Measurements from ENCODE around the gene C6orf15. TPM values are rescaled to one million over a fixed set of nuclear protein-coding genes. Genes with fewer than 3 reads are reported as not detected.

Gene C6orf15
- total RNA-seq, 1 donor from 2014 or later = not detected

- intact Hi-C loops (cut with DNase I) = no loop called here
- no peak for DNase-seq (ENCODE audit: low spot score)
These were observed 1.6 kb upstream of the C6orf15 start for GRCh38 chr6:31113861-31114540.

DNA sequence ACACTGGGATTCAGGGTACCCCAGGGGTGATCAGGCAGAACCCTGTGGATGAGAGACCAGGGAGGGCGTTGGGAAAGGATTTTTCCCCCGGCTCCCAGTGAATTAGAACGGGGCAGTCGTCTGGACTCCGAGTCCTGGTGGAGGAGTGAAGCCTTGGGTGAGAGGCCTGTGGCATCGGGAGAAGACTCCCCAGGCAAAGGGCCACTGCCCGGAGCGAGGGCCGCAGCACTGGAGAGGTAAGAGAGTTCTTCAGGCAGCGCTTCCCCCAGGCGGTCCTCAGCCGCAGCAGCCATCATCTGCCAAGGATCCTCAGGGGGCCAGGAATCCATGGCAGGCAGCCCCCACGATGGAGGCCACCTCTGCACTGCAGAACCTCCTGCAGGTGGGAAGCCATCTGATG, 663 bp downstream of the C6orf15 start:
- no peak for DNase-seq (ENCODE audit: low spot score)
- intact Hi-C loops (cut with DNase I) = no loop called here

DNA sequence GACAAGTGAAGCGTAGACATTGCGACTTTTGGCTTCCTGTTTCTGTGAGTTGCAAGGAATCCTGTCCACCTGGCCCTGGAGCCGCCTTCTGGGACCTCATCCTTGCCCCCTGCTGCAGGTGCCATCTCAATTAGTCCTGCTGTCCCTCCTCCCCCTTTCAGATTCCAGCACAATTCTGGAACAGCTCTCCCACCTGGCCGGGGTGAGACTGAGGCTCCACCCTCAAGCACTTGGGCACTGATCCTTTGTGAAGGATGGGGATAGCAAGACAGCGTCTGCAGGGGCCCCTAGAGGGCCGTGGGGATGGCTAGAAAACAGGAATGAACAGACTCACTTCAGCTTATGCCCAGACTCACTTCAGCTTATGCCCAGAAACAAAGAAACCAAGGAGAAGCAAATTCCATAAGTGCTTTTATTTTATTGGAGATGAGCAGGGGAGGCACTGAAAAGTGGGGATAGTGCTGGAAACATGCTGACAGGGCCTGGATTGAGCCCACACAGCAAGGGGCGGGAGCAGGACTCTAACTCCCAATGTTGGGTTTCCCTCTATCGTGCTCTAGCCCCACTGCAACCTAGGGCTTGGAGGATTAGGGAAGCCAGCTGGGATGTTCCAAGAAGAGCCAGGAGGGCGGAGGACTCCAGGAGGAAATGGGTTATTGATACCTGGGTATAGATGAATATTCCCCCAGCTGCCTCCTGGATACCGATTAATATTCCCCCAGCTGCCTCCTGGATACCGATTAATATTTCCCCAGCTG, 1.4 kb downstream of the C6orf15 start:
- intact Hi-C loops (cut with DNase I) = no loop called here
- DNase-seq (ENCODE audit: low spot score) = no peak

DNA sequence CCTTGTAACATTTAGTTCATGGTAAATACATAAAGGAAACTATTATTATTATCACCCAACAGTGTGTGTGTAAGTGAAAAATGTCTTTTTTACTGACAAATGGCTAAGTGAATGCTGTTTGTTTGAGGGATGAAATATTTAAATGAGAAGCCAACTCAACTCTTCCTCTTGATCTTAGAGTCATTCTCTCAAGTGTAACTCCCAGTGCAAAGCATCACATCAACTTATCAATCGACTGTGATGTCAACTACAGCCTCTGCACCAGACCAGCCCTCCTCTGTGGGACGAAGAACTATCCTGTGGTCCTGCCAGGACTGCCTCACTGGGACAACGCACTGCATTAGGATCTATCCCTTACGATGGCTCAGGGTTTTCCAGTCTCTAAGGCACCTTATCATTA, 5.3 kb downstream of the C6orf15 start:
- intact Hi-C loops (cut with DNase I) = no loop called here
- DNase-seq (ENCODE audit: low spot score) = no peak

DNA sequence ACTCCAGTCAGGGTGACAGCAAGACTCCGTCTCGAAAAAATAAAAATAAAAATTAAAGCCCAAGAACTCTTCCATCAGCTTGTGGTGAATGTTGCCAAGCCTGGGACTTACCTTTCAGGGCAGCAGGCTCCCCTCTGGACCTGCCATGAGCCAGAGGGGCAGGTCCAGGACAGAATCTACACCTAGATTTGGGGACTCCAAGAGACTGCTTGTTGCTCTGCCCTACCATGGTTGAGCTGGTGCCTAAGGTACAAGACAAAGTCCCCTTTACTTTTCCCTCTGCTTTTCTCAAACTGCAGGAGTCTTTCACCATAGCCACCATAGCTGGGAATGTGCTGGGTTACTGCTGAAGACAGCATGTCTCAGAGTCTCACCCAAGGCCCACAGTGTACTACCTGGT, 9.2 kb downstream of the C6orf15 start:
- no peak for DNase-seq (ENCODE audit: low spot score)
- intact Hi-C loops (cut with DNase I) = no loop called here

- intact Hi-C loops (cut with DNase I) = no loop called here
- DNase-seq (ENCODE audit: low spot score) = no peak
These were observed 13.9 kb downstream of the C6orf15 start for GRCh38 chr6:31098449-31098938.

GRCh38 chr6:31096656-31097055, 15.7 kb downstream of the C6orf15 start:
- intact Hi-C loops (cut with DNase I) = no loop called here
- no peak for DNase-seq (ENCODE audit: low spot score)

DNA sequence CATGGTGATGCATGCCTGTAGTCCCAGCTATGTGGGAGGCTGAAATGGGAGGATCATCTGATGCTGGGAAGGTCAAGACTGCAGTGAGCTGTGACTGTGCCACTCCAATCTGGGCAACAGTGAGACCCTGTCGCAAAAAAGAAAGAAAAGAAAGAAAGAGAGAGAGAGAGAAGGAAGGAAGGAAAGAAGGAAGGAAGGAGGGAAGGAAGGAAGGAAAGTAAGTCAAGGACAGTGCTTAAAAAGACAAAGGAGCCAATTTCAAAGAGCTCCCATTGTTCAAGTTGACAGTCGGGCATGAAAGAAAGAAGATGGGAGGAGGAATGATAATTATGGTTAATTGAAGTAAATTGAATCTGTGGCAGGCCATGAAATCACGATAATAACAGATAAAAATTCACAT, 16.2 kb downstream of the C6orf15 start:
- intact Hi-C loops (cut with DNase I) = no loop called here
- DNase-seq (ENCODE audit: low spot score) = no peak

DNA sequence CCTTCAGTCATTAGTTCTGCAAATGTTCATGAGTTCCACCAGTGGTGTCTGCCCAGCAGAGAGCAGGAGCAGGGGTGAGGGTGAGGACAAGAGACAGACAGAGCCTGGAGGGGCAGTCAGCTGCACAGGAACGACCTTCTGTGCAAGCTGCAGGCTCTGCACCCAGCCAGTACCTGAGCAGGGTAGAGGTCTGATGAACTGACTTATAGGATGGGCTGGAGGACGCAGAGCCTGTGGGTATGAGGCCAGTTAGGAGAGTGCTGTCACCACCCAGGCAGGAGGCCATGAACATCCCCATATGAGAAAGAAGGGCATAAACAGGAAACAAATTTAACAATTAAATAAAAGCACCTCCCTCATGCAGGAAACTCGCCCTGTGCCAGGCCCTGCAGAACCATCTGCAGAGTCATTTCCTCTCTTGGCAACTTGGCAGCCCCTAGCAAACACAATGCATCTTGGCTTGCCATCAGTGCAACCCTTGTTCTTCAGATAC, 17.9 kb downstream of the C6orf15 start:
- no peak for DNase-seq (ENCODE audit: low spot score)
- intact Hi-C loops (cut with DNase I) = loop anchor here (5.0 kb wide), 1 partner anchor 33 kb away; no protein-coding TSS in a partner anchor

DNA sequence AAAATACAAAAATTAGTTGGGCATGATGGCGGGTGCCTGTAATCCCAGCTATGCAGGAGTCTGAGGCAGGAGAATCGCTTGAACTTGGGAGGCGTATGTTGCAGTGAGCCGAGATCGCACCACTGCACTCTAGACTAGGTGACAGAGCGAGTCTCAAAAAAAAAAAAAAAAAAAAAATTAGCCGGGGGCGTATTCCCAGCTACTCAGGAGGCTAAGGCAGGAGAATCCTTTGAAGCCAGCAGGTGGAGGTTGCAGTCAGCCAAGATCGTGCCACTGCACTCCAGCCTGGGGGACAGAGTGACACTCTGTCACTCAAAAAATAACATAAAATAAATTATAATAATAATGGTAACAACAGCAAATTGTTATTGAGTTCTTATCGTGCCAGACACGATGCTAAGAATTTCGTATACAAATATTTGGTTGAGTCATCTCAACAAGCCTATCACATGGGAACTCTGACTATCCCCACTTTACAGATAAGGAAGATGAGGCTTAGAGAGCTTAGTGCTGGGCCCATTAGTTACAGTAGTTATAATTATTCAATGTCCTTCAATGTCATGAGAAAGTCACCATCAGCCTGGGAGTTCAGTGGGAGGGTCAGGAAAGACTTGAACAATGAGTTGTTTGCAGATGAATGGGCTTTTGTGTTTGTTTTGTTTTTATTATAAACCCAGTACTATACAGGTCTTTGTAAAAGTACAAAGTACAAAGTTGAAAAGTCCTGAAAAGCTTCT, 19.4 kb downstream of the C6orf15 start:
- intact Hi-C loops (cut with DNase I) = loop anchor here (5.0 kb wide), 1 partner anchor 34 kb away; no protein-coding TSS in a partner anchor
- no peak for DNase-seq (ENCODE audit: low spot score)

DNA sequence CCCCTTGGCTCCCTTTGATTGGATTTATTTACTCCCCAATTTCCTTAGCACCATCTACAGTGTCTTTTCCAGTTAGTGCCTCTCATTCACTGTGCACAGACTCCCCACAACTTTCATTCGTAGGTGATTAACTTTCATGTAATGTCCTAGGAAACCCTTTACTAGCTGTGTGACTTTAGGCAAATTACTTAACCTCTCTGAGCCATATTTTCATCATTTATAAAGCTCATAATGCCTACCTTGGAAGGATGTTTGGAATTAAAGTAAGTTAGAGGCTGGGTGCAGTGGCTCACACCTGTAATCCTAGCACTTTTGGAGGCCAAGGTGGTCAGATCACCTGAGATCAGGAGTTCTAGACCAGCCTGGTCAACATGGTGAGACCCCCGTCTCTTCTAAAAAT, 20.1 kb downstream of the C6orf15 start:
- DNase-seq (ENCODE audit: low spot score) = no peak
- intact Hi-C loops (cut with DNase I) = loop anchor here (5.0 kb wide), 1 partner anchor 35 kb away; no protein-coding TSS in a partner anchor

- intact Hi-C loops (cut with DNase I) = loop anchor here (5.0 kb wide), 1 partner anchor 36 kb away; no protein-coding TSS in a partner anchor
- no peak for DNase-seq (ENCODE audit: low spot score)
These were observed 20.7 kb downstream of the C6orf15 start for GRCh38 chr6:31091680-31092079.

DNA sequence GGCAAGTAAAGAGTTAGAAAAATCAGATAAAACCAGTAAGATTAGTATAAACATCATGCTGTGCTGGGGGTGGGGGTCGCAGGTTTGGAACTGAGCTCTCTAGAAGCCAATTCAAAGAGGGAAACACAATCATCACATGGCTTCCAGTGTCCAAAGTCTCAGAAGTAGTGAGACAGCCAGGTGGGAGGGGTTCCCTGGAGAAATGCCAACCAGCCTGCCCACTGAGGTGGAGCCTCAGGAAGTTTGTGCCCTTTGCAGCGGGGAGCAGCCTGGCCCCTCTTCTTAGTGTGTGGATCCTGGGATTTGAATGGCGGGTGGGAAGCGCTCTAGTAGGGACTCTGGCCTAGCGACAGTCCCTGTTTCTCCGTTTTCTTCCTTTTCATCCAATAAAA, 21.4 kb downstream of the C6orf15 start:
- intact Hi-C loops (cut with DNase I) = loop anchor here (5.0 kb wide), 1 partner anchor 36 kb away; no protein-coding TSS in a partner anchor
- DNase-seq (ENCODE audit: low spot score) = no peak

GRCh38 chr6:31090275-31090972, 22.0 kb downstream of the C6orf15 start:
- intact Hi-C loops (cut with DNase I) = loop anchor here (5.0 kb wide), 1 partner anchor 37 kb away; no protein-coding TSS in a partner anchor
- no peak for DNase-seq (ENCODE audit: low spot score)

DNA sequence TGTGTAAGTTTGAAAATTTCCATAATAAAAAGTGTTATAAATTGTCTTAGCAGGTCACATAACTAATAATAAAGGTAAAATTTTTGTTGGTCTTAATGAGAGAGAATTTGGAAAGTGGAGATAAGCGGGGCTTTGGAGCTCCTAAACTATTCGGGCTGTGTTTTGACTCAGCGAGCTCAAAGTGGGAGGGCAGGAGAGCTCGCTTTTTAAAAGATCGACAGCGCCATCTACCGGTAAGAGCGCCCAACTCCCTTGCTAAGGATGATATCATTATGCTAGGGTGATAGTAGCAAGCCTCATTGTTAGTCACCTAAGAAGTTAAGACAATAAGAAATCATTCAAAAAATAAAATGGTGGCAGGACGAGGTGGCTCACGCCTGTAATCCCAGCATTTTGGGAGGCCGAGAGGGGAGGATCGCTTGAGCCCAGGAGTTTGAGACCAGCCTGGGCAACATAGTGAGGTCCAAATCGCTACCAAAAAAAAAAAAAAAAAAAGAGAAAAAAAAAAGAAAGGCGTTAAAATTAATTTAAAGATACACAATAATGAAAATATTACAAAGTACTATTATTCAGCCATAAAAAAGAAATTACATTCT, 24.8 kb downstream of the C6orf15 start:
- DNase-seq (ENCODE audit: low spot score) = peak; percentile 90
- intact Hi-C loops (cut with DNase I) = loop anchor here (5.0 to 10.0 kb wide), 2 partner anchors 260 to 363 kb away; partner anchors contain the start of gene TUBB

DNA sequence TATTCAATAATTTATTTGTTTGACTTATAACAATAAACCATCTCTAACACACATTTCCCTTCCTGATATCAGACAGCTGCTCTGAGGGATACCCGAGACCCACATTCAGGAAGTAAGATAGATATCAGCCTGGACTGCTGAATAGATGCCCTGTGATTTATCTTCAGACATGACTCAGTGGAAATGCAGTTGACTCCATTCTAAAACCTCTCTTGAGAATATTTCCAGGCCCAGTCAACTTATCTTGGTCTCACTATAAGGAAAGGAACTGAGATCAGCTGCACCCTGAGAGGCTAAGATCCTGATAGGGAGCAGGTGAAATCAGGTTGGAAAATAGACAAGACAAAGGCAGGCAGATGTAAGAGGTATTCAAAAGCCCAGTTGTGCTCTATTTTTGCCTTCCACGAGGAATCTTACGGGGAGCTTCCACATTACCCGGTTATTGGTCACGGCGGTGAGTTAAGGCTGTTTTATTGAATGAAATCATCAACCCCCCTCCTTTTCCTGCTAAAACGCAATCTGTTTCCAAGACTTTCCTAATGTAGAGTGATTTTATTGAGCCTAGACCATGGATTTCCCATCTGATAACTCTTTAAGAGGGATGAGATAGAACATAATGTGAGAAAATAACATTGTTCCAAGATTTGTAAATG, 25.5 kb downstream of the C6orf15 start:
- DNase-seq (ENCODE audit: low spot score) = no peak
- intact Hi-C loops (cut with DNase I) = loop anchor here (5.0 to 10.0 kb wide), 2 partner anchors 260 to 362 kb away; partner anchors contain the start of gene TUBB

DNA sequence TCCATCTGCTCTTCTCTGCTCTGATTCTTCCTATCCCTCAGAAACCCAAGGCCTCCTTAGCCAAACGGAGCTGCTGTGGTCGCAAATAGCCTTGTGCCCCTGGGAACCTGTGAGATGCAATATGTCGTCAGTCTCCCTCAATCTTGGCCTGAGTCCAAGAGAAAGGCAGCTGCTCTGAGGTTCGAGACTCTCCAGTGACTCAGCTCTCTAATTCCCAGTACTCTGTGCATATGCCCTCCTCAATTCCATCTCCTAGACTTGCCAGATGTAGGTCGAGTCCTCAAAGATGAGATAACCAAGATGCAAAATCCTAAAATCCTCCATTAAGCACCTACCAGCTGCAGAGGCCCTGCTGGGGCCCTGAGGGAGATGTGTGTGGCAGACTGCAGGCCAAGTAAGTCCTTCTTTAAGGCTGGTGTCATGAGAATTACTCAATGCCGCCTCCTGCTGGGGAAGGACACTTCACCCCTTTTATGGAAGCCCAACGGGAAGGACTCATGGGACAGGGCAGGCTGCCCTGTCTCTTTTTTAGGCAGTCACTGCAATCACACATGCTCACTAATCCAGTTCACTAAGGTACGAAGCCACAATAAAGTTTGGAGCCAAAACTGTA, 28.5 kb downstream of the C6orf15 start:
- no peak for DNase-seq (ENCODE audit: low spot score)
- intact Hi-C loops (cut with DNase I) = loop anchor here (5.0 to 10.0 kb wide), 2 partner anchors 359 to 542 kb away; partner anchors contain the start of gene TUBB

GRCh38 chr6:31081872-31082271, 30.5 kb downstream of the C6orf15 start:
- intact Hi-C loops (cut with DNase I) = loop anchor here (5.0 to 10.0 kb wide), 2 partner anchors 357 to 540 kb away; partner anchors contain the start of gene TUBB
- DNase-seq (ENCODE audit: low spot score) = no peak
